DOHH2 (cell line): ENCODE data around the gene MSH5.

Experiments used
- H3F3A ChIP-seq: fragments of 200-600 bp; sonication (generic), shearing (Covaris generic); 2 replicates; pipeline ENCODE4 v1.6.0; 2016; ENCODE audit warnings: antibody characterized with exemption, mild to moderate bottlenecking; ENCODE audit not compliant: control insufficient read depth, insufficient read depth
- H3K27ac ChIP-seq: fragments of 200-600 bp; sonication (generic); 2 replicates; pipeline ENCODE4 v1.5.1; 2014; ENCODE audit warnings: low read depth, mild to moderate bottlenecking, low read length, moderate library complexity
- H3K27me3 ChIP-seq: fragments of 200-600 bp; sonication (generic); 2 replicates; pipeline ENCODE4 v1.6.1; 2014; ENCODE audit warnings: mild to moderate bottlenecking, low read length, mixed read lengths; ENCODE audit not compliant: control insufficient read depth
- H3K36me3 ChIP-seq: fragments of 200-600 bp; sonication (generic); 2 replicates; pipeline ENCODE4 v1.6.1; 2014; ENCODE audit warnings: mild to moderate bottlenecking, low read length, moderate library complexity, mixed read lengths; ENCODE audit not compliant: control insufficient read depth
- H3K4me1 ChIP-seq: fragments of 200-600 bp; sonication (generic); 2 replicates; pipeline ENCODE4 v1.6.1; 2014; ENCODE audit warnings: mild to moderate bottlenecking, low read length, mixed read lengths; ENCODE audit not compliant: control insufficient read depth
- H3K4me2 ChIP-seq: fragments of 200-600 bp; sonication (generic); 2 replicates; pipeline ENCODE4 v1.6.0; 2014; ENCODE audit warnings: mild to moderate bottlenecking, low read length, moderate library complexity
- H3K4me3 ChIP-seq: fragments of 200-600 bp; sonication (generic); 2 replicates; pipeline ENCODE4 v1.5.1; 2014; ENCODE audit warnings: mild to moderate bottlenecking, low read length, mixed read lengths
- H3K79me2 ChIP-seq: fragments of 200-600 bp; sonication (generic); 2 replicates; pipeline ENCODE4 v1.6.1; 2014; ENCODE audit warnings: mild to moderate bottlenecking, low read length, mixed read lengths; ENCODE audit not compliant: control insufficient read depth
- H3K9me2 ChIP-seq: fragments of 200-600 bp; sonication (generic); replicated peaks from 2 replicates; pipeline ENCODE4 v1.6.1; 2014; ENCODE audit warnings: mild to moderate bottlenecking, low read length, mixed read lengths; ENCODE audit not compliant: control insufficient read depth
- H3K9me3 ChIP-seq: fragments of 200-600 bp; sonication (generic); 2 replicates; pipeline ENCODE4 v1.6.1; 2014; ENCODE audit warnings: antibody characterized with exemption, low read length, mixed read lengths; ENCODE audit not compliant: control insufficient read depth, insufficient read depth
- H4K20me1 ChIP-seq: fragments of 200-600 bp; sonication (generic); 2 replicates; pipeline ENCODE4 v1.6.0; 2014; ENCODE audit warnings: low read depth, mild to moderate bottlenecking, antibody characterized with exemption, low read length, moderate library complexity; ENCODE audit not compliant: control insufficient read depth, insufficient read depth
- EZH2phosphoT487 ChIP-seq: fragments of 200-600 bp; sonication (generic); IDR thresholded peaks from 2 replicates; pipeline ENCODE4 v1.6.1; 2017; ENCODE audit warnings: borderline replicate concordance, mild to moderate bottlenecking, antibody characterized with exemption, low read length, moderate library complexity, mixed read lengths
- TF ChIP-seq, protein P1 (sequence below): fragments of 200-600 bp; sonication (generic); IDR thresholded peaks from one replicate; pipeline ENCODE4 v1.5.1; 2014; ENCODE audit warnings: antibody characterized with exemption, mild to moderate bottlenecking, low read depth, low read length; ENCODE audit not compliant: poor library complexity, severe bottlenecking

Gene MSH5

DNA sequence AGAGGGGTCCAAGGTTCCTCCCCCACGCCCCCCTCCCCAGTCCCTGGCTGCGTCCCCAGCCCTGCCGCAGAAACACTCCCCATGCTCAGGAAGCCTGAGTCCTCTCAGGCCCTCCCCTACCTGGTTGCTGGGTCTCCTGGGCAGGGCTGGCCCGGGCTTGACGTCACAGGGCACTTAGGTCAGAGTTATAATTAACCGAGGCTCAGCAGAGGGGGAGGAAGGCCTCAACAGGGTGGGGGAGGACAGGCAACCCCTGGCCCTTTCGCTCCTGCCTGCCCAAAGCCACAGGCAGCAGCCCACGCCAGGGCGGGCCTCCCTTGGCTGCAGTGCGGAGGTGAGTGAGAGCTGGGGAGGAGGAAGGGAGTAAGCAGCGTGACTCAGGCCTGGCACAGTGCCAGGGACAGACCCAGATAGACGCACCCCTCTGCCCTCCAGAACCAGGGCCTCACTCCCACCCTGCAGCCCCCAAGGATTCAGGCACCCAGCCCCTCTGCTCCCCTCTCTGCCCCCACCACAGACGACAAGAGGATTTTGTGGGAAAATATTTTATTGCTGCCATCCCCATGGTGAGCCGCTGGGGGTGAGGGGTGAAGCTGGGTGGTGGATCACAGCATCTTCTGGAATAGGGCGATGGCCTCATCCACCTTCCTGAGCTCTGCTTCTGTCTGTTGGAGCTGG lies 37.3 kb downstream of the MSH5 start, which contains the start of gene VWA7:
VWA7 (minus strand) TSS at position 340 of the 678 bp plus-strand sequence. CDS start 549 bp downstream, outside the sequence.
- Histone ChIP-seq H3K9me3 (no peaks in the 10 kb centered on the region), H3K27ac (no peak within 1 kb of the TSS), H3K79me2 (no peaks in the 10 kb centered on the region), H3K27me3 (no peaks in the 10 kb centered on the region), H3K9me2 (no peaks in the 10 kb centered on the region), H3K4me1 (peaks cover 17% of the 10 kb centered on the region), H3K4me3 (peak within 1 kb of the TSS; percentile 19; the same call in 1 of the 2 replicates), H3F3A (no peaks in the 10 kb centered on the region), H3K36me3 (peaks cover 44% of the 10 kb centered on the region), H3K4me2 (peak within 1 kb of the TSS; percentile 43), H4K20me1 (no peaks in the 10 kb centered on the region)
- TF ChIP-seq, protein P1, sequence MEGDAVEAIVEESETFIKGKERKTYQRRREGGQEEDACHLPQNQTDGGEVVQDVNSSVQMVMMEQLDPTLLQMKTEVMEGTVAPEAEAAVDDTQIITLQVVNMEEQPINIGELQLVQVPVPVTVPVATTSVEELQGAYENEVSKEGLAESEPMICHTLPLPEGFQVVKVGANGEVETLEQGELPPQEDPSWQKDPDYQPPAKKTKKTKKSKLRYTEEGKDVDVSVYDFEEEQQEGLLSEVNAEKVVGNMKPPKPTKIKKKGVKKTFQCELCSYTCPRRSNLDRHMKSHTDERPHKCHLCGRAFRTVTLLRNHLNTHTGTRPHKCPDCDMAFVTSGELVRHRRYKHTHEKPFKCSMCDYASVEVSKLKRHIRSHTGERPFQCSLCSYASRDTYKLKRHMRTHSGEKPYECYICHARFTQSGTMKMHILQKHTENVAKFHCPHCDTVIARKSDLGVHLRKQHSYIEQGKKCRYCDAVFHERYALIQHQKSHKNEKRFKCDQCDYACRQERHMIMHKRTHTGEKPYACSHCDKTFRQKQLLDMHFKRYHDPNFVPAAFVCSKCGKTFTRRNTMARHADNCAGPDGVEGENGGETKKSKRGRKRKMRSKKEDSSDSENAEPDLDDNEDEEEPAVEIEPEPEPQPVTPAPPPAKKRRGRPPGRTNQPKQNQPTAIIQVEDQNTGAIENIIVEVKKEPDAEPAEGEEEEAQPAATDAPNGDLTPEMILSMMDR: no peak
- no peak for TF ChIP-seq EZH2phosphoT487

DNA sequence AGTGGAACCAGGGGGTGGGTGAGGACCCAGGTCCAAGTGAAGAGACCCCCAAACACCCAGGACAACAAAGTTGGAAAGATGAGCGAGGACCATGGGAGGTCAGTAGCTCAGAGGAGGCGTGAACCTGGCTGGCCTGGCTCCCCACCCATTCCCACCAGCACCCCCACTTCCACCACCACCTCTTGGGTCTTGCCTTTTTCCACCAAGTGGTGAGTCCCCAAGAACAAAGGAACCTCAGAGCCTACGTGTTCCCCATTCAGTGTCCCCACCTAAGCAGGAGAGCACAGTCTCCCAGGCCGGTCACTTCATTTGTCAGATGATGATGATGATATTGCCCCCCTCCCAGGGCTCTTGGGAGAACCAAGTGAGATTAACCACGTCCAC lies 37.9 kb downstream of the MSH5 start:
- H3K36me3 ChIP-seq: peaks cover 49% of the 10 kb centered on the region
- no peak overlapping the region for H3K27ac ChIP-seq
- peak overlapping the region; percentile 43; the same call in 1 of the 2 replicates for H3K4me2 ChIP-seq
- no peaks in the 10 kb centered on the region for H3K9me2 ChIP-seq
- no peaks in the 10 kb centered on the region for H3K79me2 ChIP-seq
- no peaks in the 10 kb centered on the region for H3F3A ChIP-seq
- TF ChIP-seq, protein P1: no peak
- TF ChIP-seq EZH2phosphoT487: no peak
- H3K9me3 ChIP-seq: no peaks in the 10 kb centered on the region
- no peaks in the 10 kb centered on the region for H3K27me3 ChIP-seq
- H3K4me3 ChIP-seq: no peak overlapping the region
- H4K20me1 ChIP-seq: no peaks in the 10 kb centered on the region
- H3K4me1 ChIP-seq: peaks cover 17% of the 10 kb centered on the region

DNA sequence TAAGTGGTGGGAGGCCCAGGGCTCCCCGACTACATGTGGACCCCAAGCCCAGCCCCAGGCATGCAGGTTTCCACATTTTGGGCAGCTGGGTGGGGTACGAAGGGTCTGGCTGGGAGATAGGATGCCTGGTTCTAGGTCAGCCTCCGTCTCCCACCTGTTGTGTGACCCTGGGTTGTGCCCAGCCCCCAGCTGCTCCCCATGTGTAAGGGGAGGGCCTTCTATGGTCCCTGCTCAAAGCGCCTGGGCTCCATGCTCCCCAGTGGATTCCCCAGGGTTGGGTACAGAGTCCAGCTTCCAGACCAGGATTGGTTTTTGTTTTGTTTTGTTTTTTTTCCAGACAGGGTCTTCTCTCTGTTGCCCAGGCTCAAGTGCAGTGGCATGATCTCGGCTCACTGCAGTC lies 38.4 kb downstream of the MSH5 start:
- H3K9me3 ChIP-seq: no peaks in the 10 kb centered on the region
- H3F3A ChIP-seq: no peaks in the 10 kb centered on the region
- H3K4me3 ChIP-seq: no peak overlapping the region
- H3K36me3 ChIP-seq: peaks cover 54% of the 10 kb centered on the region
- H3K27me3 ChIP-seq: no peaks in the 10 kb centered on the region
- peaks cover 17% of the 10 kb centered on the region for H3K4me1 ChIP-seq
- no peak overlapping the region for H3K27ac ChIP-seq
- no peak for TF ChIP-seq EZH2phosphoT487
- TF ChIP-seq, protein P1: no peak
- H3K4me2 ChIP-seq: no peak overlapping the region
- no peaks in the 10 kb centered on the region for H3K9me2 ChIP-seq
- no peaks in the 10 kb centered on the region for H3K79me2 ChIP-seq
- H4K20me1 ChIP-seq: no peaks in the 10 kb centered on the region
